GM18526 (cell line): ENCODE data around the gene PPARD.

Experiments
- POLR2A ChIP-seq: IDR thresholded peaks from 3 replicates; pipeline ENCODE4 v1.6.1; 2011; ENCODE audit not compliant: insufficient read length; ENCODE audit errors: extremely low read depth

The PPARD gene

DNA sequence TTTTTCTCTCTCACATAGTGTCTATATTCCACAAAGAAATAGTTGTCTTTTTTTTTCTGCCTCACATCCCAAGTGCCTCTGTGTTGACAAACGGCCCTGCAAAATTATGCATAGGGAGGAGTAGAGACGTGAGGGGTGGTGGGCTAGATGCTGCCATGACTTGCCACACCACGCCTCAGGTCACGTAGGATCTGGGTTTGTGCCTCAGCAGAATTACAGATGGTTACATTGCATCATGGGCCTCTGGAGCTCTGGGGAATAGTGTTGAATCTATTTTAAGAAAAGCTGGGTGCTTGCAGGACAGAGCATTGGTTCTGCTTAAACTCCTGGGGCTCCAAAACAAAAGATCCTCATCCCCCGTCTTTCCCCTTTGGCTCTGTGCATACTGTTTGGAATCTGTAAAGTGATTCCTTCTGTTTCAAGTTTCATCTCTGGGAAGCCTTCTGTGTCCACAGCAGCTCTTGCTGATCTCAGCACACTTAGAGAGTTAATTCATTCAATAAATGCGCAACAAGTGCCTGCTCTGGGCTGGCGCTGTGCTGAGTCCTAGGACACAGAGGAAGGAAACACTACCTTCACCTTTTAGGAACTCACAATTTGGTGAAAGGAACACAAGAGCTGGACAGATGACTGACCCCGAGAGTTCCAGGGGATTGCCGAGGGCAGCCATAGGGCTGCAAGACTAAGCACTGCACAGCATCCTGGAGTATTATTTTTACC is 112.2 kb downstream of the PPARD start:
- TF ChIP-seq POLR2A, result no peak

DNA sequence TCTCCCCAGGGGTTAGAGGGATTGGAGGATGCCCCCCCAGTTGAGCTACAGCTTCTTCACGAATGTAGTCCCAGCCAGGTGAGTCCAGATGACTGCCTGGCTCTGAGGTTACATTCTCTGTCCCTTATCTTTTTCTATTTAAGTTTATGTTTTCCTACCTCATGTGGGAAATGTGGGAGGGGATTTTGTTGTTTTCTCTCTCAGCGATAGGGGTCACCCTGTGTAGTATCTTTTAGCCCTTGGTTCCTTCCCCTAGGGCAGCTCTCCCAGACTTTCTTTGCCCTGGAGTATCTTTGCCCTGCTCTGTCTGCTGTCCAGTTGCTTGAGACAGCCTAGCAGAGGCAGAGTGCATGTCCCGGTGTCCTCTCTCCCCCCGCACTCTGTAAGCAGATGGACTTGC is 115.5 kb downstream of the PPARD start:
- no peak for TF ChIP-seq POLR2A

DNA sequence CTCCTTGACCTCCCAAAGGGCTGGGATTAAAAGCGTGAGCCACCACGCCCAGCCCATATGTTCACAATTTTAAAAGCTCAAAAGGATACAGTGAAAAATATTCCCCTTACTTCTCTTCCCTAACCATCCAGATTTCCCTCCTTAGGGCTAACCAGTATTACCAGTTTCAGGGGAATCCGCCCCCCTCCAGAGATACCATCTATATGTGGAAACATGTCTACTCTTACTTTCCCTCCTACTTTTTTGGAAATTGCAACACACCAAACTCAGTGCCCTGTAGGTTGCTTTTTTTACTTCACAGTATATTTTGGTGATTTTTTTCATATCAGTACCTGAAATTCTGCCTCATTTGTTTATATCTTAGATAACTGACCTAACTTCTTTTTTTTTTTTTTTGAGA is 118.9 kb downstream of the PPARD start:
- no peak for TF ChIP-seq POLR2A

DNA sequence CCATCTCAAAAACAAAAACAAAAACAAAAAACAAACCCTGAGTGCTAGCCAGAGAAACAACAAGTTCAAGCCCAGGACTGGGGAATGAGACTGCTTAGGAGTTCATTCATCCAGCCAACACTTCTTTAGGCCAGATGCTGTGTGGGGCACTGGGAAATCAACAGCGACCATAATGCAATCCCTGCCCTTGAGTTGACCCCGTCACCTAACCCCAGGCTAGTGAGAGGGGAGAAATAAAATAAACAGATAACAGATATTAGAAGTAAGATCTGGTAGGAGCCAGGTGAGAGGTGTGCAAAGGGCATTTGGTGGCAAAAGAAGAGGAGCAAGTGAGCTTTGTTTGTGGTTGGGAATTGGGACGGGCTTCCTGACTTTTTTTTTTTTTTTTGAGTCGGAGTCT is 120.9 kb downstream of the PPARD start:
- no peak for TF ChIP-seq POLR2A

DNA sequence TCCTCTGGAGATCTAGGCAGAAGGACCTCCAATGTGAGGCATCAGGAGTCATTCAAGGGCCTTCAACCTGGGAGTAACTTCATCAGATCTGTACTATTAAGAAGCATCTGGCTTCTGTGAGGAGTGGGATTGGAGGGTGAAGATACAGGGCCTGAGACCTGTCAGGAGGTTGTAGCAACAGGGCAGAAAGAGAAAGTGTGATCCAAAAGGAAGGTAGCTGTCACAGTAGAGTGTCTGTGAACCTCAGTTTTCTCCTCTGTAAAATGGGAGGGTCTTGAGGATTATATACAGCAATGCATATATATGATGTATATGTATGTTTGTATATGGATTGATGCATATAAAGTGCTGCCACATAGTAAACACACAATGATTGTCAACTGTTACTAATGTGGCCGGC is 123.3 kb downstream of the PPARD start:
- no peak for TF ChIP-seq POLR2A

DNA sequence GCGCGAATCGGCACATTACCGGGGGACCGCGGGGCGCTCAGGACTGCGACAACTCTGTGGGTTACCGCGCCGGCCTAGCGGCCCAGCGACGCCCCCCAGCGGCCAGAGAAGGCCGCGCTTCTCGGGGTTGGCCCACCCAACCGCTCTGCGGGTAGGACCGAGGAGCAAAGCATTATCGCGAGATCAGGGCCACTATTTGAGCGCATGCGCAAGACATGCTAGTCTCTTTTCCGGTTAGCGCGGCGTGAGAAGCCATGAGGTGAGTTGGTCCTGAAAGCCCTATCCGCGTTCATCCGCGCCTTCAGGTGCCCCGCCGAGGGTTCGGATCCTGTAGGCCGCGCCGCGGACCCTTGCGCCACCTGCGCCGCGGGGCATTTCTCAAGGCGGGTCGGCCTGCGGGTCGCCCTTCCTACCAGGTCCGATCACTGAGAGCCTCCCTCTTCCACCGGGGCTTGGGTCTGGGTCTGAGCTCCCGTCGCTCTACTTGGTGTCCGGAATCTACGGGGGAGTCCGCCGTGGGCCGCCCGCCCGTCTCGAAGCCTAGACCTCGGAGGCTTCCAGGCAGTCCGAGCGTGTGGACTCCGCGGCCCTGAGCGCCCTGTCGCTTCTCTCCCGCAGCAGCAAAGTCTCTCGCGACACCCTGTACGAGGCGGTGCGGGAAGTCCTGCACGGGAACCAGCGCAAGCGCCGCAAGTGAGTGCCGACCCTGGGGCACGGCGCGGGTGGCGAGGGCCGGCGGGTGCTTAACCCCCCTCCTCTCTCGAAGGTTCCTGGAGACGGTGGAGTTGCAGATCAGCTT is 126.0 kb downstream of the PPARD start, which contains the start of gene RPL10A:
Gene RPL10A, plus strand, starts transcription at position 221 of the 799 bp plus-strand sequence. Its CDS starts 34 bp downstream, at position 255.
- TF ChIP-seq POLR2A, result peak; percentile 99

DNA sequence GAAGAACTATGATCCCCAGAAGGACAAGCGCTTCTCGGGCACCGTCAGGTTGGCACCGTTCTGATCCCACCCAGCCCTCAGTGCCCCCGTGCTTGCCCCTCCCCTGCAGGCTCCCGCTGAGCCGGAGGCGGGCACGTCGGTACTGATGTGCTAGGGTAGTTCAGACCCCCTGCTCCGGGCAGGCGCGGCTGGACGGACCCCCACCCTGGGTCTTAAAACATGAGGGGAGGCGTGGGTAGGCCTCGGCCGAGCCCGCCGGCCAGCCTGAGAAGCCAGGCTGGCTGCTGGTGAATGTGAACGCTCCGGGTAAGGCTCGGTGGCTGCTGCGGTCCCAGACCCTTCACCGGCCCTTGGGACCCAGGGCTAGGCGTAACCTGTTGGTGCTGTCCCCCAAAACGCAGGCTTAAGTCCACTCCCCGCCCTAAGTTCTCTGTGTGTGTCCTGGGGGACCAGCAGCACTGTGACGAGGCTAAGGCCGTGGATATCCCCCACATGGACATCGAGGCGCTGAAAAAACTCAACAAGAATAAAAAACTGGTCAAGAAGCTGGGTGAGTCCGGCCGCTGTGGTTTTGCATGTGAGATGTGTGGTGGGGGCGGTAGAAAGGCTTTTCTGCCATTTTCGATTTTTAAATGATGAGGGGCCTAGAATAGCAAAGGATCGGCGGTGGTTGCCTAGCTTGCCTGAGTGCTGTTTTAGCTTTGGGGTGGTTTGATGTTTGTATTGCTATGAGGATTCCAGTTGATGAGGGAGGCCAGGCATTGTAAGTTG is 126.8 kb downstream of the PPARD start:
- peak; percentile 9 for TF ChIP-seq POLR2A

DNA sequence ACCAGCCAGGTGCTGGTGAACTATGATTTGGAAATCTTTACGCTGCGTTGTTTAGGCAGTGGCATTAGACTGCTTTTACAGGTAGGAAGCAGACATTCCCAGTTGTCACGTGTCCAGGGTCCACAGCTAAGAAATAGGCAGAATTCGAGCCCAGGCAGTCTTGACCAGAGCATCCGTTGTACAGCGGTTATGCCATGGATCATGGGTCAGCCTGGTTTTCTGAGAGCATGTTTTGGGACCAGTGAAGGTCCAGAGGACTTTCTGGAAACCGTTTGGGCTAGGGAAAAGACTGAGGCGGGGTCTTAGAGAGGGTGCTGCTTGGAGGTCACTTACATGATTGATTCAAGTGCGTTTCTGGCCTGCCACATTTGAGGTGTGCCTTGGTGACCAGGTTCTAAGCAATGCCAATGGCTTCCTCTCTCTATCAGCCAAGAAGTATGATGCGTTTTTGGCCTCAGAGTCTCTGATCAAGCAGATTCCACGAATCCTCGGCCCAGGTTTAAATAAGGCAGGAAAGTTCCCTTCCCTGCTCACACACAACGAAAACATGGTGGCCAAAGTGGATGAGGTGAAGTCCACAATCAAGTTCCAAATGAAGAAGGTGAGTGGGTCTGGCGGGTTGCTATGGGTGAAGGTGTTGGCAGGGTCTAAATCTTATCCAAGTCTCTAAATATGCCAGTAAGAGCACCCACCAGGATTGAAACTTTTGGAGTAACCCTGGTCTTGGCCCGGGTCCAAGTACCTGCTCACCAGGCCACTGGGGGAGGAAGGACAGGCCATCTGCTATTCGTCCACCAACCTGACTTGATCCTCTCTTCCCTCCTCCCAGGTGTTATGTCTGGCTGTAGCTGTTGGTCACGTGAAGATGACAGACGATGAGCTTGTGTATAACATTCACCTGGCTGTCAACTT is 127.6 kb downstream of the PPARD start:
- TF ChIP-seq POLR2A, result no peak

DNA sequence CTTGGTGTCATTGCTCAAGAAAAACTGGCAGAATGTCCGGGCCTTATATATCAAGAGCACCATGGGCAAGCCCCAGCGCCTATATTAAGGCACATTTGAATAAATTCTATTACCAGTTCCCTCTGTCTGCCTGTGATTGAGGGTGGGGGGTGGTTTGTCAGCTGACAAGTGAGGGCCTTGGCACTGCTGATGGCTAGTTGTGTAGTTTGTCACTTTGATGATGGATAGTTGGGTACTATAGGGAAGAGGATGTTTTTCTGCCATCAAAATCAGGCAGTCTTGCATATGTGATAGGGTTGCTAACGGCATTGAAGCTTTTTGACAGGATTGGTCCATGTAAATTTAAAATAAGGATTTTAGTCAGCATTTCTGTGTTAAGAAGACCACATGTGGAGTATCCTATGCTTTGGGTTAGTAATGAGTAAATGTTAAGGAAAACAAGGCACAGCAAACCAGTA is 128.3 kb downstream of the PPARD start:
- no peak for TF ChIP-seq POLR2A

DNA sequence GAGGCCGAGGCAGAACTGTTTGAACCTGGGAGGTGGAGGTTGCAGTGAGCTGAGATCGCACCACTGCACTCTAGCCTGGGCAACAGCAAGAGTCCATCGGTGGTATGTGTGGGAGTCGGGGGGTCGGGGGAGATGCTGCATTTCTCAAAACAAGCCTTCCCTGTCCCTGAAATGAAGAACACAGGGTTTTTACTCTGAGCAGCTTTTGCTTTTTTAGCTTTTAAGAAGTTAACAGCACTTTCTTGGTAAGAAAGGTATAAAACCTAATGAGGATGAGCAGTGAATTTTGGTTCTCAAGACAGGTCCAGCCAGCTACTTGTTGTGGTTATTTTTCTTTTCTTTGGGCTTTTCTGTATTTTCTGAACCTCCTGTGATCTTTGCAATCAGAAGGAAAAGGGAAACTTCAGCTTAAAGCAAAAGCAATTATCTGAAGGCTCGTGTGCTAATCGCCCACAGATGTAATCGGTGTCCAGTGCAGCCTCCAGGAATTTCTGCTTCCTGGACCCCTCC is 129.5 kb downstream of the PPARD start:
- TF ChIP-seq POLR2A, result no peak

DNA sequence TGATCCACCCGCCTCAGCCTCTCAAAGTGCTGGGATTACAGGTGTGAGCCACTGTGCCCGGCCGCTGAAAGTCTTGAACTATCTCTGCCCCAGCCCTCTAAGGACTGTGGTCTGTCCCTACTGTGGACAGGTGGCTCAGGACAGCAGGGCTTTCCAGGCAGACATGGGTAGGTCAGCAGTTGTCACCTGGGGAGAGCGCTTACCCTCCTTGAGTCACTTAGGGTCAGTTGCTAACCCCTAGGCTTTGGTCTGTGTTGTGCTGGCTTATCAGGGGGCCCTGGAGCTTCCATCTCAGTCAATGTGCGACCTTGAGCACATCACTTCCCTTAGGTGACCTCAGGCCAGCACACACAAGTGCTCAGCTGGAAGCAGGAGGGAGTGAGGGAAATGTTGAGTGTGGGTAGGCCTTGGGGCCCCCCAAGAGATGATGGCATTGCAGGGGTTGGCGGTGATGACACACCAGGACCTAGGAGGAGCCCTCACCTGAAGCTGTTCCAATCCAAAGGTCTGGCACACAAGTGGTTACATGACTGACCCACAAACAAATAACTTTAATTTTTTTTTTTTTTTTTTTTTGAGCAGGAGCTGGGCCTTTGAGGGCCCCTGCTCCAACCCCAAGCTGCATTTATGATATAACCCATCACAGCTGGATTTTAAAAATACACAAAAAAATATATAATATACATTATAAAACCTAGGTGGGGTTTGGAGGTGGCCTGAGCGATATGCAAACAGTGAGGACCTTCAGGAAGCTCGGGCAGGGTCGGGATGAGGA is 130.9 kb downstream of the PPARD start:
- peak; percentile 40 for TF ChIP-seq POLR2A

DNA sequence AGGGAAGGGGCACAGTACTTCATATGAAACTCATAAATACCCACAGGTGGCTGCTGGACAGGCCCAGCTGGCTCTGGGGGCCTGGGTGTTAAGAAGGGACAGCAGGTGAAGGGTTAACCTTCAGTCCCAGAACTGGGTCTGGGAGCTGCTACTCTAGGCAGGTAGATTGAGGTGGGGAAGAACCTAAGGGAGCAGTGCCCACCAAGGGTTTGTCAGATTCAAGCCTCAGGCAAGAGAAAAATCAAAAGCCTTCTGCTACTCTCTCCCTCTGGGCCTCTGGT is 131.4 kb downstream of the PPARD start:
- no peak for TF ChIP-seq POLR2A

DNA sequence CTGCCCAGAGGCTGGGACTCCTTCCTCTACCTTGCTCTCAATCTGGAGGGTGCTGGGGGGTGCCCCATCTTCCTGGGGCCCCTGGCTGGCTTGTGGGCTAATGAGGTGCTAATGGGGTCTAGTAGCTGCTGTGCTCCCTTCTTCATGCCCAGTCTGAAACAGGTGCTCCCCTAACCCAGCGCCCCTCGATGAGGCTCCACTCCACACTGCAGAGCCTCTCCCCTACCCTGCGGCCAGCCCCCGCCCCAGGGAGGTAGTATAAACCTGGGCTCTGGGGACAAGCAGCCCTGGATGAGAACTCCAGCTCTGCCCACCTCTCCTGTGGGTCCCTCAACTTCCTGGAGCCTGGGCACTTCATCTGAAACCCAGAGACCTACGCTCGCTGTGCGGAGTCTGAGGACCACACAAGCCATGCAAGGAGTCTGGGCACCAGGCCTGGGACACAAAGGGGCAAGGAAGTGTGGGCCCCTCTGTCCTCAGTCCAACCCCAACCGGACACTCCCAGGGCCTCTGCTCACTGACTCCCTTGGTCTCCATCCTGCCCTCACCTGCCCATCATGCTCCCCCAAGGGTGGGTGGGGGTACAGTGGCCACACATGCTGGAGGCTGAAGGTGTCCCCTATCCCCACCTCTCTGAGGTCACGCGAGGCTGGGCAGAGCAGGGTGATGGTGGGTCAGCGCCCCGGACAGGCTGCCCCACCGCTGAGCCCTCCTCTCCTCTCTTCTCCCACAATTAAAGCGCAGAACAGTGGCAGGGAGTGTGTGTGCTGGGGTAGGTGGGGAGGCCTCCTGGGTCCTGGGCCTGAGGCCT is 132.0 kb downstream of the PPARD start:
- TF ChIP-seq POLR2A, result peak; percentile 16
